B cell (primary cell): ENCODE measurements around the gene GRIN2D.

ENCODE experiments used
- EZH2 ChIP-seq: IDR thresholded peaks from 2 replicates; pipeline ENCODE4 v1.6.1; 2012; ENCODE audit warnings: borderline replicate concordance, low read depth, mild to moderate bottlenecking, moderate library complexity, low read length; ENCODE audit not compliant: insufficient read depth, poor library complexity, severe bottlenecking
- TF ChIP-seq, protein P1 (sequence below): fragments of 200-600 bp; IDR thresholded peaks from one replicate; pipeline ENCODE4 v1.8.0; 2022; ENCODE audit warnings: antibody characterized with exemption, mild to moderate bottlenecking

GRCh38 chr19:48368936-48369335 is 24.5 kb upstream of the GRIN2D start:
- TF ChIP-seq, protein P1, sequence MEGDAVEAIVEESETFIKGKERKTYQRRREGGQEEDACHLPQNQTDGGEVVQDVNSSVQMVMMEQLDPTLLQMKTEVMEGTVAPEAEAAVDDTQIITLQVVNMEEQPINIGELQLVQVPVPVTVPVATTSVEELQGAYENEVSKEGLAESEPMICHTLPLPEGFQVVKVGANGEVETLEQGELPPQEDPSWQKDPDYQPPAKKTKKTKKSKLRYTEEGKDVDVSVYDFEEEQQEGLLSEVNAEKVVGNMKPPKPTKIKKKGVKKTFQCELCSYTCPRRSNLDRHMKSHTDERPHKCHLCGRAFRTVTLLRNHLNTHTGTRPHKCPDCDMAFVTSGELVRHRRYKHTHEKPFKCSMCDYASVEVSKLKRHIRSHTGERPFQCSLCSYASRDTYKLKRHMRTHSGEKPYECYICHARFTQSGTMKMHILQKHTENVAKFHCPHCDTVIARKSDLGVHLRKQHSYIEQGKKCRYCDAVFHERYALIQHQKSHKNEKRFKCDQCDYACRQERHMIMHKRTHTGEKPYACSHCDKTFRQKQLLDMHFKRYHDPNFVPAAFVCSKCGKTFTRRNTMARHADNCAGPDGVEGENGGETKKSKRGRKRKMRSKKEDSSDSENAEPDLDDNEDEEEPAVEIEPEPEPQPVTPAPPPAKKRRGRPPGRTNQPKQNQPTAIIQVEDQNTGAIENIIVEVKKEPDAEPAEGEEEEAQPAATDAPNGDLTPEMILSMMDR: no peak
- TF ChIP-seq EZH2: no peak
